HG02981 (cell line): Measurements from ENCODE around the gene PDE4C.

ENCODE experiments used
- ATAC-seq: cut with Tn5 transposase; IDR thresholded peaks from one replicate; pipeline ENCODE4 v1.9.1; 2021; ENCODE audit warnings: mild to moderate bottlenecking, moderate library complexity; ENCODE audit not compliant: unreplicated experiment

PDE4C gene

DNA sequence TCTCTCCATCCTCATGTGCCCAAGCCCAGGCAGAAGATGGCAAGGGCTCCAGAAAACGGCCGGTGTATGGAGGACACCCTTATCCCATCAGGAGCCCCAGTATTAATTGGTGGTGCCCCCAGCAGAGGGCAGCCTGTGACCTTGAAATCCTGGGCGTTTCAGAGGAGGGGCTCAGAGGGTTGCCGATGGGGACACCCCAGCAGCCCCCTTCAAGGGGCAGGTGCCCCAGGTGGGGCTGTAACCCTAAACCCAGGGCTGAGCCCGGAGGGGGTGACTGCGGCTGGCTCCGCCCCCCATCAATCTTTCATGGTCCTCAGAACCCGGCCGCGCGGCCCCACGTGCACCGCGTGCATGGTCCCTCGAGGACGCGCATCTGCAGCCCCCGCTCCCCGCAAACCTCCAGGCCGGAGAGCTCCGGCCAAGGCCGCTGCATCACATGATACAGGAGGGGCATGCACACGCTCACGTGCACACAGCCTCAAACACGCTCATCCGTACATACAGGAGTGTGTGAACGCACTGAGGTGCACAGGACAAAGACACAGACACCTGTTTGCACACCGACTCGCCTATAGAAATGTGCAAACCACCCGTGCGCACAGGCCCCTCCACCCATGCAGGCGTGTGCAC, 23.3 kb downstream of the PDE4C start:
- ATAC-seq = no peak

DNA sequence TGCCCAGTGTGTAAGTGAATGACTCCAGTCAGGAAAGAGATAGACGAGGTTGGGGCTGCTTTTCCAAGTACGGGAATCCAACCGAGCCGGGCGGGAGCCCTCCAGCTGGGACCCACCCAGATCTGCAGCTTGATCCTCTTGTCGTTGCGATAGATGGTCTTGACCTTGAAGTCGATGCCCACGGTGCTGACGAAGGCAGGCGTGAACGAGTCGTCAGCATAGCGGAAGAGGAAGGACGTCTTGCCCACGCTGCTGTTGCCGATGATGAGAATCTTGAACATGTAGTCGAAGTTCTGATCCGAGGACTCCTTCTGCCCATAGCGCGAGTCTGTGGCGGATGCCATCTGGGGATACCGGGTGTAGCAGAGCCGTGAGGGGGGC, 23.9 kb downstream of the PDE4C start:
- no peak for ATAC-seq

- ATAC-seq = no peak
Observed at GRCh38 chr19:18198374-18198773, 27.9 kb downstream of the PDE4C start.

DNA sequence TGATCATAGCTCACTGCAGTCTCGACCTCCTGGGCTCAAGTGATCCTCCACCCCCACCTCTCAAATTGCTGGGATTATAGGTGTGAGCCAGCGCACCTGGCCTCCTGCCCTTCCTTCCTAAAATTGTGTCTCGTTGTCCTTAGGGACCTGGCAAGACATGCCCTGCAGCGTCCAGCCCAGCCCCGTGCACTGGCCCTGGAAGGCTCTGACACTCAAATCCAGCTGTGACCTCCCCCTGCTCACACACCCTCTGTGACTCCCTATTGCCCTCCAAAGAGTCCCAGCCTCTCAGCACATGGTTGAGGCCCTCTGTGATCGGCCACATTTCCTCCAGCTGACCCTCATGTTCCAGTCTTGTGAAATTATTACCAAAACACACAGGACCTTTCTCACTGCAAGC, 28.3 kb downstream of the PDE4C start:
- ATAC-seq = no peak

GRCh38 chr19:18197306-18197705, 28.9 kb downstream of the PDE4C start:
- ATAC-seq = no peak

- ATAC-seq = no peak
Observed at GRCh38 chr19:18196511-18196845, 29.8 kb downstream of the PDE4C start.

GRCh38 chr19:18194554-18195238, 31.5 kb downstream of the PDE4C start:
- no peak for ATAC-seq

- no peak for ATAC-seq
Observed at GRCh38 chr19:18194181-18194530, 32.1 kb downstream of the PDE4C start.

GRCh38 chr19:18193388-18194180, 32.7 kb downstream of the PDE4C start:
- no peak for ATAC-seq

DNA sequence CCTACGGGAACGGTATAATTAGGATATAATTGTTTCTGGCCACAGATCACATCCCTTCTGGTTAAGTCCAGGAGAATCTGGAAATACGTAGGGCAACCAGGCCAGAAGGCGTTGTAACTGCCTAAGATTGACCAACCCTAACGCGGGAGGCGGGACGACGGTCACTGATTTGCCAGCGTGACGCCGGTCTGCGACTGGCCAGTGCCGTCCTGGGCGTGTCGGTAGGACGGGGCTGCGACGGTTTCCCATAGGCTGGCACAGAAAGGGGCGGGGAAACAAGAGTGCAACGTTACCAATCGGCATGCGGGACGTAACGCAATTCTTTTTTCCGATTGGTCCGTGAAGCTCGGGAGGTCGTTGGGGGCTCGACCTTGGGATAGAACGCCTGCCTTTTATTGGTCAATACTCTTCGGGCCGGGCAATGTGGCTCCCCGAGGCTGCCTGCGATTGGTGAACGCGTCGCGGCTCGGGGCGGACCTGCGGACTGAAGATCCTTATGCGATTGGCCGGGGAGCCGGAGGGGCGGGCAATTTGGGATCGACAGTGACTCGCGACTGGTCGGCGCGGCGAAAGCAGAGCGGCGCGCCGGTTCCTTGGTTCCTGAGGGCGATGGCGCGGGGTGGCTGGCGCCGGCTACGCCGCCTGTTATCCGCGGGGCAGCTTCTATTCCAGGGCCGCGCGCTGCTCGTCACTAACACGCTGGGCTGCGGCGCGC, 33.4 kb downstream of the PDE4C start, which contains the start of gene MPV17L2:
TSS of gene MPV17L2 (plus strand) at position 546 of the 715 bp plus-strand sequence. CDS start at position 610, 64 bp downstream.
- peak; percentile 82 for ATAC-seq

GRCh38 chr19:18191640-18192062, 34.6 kb downstream of the PDE4C start:
- ATAC-seq = no peak

DNA sequence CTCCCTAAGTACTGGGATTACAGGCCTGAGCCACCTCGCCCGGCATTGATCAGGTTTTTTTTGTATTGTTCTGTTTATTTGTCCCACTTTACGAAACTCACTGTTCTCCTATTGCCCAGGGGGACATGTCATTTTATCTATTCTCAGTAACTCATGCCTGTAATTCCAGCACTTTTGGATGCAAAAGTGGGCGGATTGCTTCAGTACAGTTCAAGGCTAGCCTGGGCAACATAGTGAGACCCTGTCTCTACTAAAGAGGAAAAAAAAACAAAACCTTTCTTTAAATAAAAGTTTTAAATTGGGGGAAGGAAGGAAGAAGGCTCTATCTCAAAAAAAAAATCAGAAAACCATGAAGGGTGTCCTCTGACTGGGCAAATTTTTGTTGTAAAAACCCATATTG, 36.0 kb downstream of the PDE4C start:
- no peak for ATAC-seq

DNA sequence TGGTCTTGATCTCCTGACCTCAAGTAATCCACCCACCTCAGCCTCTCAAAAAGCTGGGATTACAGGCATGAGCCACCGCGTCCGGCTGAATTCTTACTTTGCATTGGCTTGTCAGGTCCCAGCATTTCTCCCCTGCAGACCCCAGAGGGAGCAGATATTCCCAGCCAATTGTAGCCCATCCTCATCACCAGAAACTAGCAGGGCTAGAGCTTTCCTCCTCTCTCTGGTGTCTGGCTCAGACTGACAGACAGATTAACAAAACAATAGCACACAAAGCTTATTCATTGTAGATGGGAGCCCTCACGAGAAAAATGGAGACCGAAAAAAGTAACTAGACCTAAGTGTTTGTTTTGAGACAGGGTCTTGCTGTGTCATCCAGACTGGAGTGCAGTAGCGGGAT, 40.7 kb downstream of the PDE4C start:
- no peak for ATAC-seq

- ATAC-seq = no peak
Observed at GRCh38 chr19:18183529-18183928, 42.7 kb downstream of the PDE4C start.

- ATAC-seq = no peak
Observed at GRCh38 chr19:18179957-18180356, 46.3 kb downstream of the PDE4C start.

GRCh38 chr19:18176367-18177310, 49.6 kb downstream of the PDE4C start:
- ATAC-seq = no peak

DNA sequence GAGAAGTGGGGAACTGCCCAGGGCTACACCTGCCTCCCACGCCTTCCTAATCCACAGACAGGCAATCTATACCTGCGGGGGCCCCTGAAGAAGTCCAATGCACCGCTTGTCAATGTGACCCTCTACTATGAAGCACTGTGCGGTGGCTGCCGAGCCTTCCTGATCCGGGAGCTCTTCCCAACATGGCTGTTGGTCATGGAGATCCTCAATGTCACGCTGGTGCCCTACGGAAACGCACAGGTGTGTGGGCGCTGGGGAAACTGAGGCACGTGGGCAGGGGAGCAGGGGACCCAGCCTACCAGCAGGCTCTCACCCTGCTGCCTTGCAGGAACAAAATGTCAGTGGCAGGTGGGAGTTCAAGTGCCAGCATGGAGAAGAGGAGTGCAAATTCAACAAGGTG, 51.3 kb downstream of the PDE4C start:
- ATAC-seq = no peak
